GM08714 (cell line): Measurements from ENCODE around the gene PMP22.

Source experiments
- H3K4me3 ChIP-seq: fragments of 200-500 bp; sonication (Bioruptor generic); 2 replicates; pipeline ENCODE4 v1.5.1; 2014; ENCODE audit warnings: mild to moderate bottlenecking, low read length, inconsistent platforms
- ZNF274 ChIP-seq: IDR thresholded peaks from 2 replicates; pipeline ENCODE4 v1.6.1; 2012; ENCODE audit warnings: mild to moderate bottlenecking, low read depth, low read length

PMP22 gene

DNA sequence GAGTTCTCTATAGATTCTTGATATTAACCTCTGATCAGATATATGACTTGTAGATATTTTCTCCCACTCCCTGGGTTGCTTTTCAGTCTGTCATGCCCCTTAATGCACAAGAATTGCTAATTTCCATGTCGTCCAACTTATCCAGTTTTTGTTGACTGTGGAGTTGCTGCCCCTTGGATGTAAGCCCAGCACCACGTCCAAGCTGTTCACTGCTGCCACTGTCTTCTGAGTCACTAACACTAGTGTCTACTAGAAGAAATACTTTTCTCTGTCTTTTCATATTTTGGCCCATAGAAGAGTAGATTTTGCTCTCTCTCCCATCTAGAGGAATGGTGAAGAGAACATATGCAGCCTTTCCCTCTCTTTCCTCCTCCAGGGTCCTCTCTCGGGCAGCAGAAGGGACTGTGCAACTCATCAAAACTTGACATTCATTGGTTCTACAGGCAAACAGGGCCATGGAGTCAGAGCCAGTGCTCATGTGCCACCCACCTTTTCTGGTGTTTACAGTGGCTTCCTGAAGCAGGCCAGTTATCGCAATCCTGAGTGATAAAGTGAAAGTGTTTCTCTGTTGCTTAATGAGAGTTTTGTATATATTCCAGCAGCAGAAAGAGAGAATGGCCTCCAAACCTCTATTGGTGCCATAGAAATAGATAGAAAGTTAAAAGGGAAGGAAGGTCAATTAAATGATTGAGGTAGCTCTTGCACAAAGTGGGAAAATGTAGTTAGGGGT, 22.6 kb upstream of the PMP22 start:
- no peak for TF ChIP-seq ZNF274
- no peak overlapping the region for H3K4me3 ChIP-seq

DNA sequence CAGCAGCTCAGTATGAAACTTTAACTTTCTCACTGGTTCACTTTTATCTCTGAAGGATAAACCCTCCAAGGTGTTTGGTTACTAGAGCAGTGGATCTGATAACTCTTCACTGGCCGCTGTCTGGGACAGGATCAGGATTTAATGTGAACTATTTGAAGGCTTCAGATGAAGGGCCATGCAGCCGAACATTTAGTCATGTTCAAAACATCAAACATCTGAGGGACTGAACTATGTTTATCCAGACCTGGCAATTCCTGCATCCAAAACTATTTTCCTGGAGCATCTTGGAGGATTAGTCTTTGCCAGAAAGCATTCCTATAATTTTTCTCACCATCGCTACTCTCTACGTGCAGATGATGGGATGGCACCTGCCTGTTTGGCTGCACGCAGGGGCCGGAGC, 20.3 kb upstream of the PMP22 start:
- no peak for TF ChIP-seq ZNF274
- H3K4me3 ChIP-seq = no peak overlapping the region

DNA sequence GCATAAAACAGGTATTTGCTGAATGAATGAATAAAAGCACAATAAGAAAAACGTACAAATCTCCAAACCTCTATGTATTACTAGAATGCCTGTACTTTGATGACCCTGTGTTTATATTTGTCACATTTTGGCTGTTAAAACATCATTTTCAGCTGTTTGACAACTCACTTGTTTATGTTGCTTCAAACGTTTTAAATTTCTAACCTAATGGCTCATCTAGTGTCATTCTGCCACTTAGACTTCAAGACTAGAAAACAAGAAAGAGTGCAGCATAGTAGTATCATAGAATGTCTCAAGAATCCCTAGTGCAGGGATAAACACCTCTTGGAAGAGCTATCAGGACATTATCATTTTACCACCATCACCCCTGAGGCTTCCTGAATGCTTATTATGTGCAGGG, 19.4 kb upstream of the PMP22 start:
- no peak for TF ChIP-seq ZNF274
- H3K4me3 ChIP-seq = no peak overlapping the region

DNA sequence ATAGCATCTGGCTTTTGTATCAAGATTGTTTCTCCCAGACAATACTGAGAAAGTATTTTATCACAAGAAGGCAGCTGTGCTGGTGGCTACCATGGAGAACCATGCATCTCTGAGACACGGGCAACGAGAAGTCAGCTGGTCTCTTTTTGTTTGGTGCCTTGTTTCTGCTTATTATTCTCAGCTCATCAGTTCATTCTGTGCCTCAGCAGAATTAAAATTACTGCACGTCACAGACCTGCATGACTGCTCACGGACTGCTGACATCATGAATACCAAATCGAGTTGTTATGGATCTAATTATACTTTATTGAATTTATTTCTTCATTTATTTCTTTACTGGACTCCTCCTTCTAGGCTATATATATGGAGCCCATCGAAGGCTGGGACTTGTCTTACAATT, 19.0 kb upstream of the PMP22 start:
- TF ChIP-seq ZNF274 = no peak
- H3K4me3 ChIP-seq = no peak overlapping the region

GRCh38 chr17:15281909-15282308, 16.8 kb upstream of the PMP22 start:
- no peak for TF ChIP-seq ZNF274
- H3K4me3 ChIP-seq = no peak overlapping the region

DNA sequence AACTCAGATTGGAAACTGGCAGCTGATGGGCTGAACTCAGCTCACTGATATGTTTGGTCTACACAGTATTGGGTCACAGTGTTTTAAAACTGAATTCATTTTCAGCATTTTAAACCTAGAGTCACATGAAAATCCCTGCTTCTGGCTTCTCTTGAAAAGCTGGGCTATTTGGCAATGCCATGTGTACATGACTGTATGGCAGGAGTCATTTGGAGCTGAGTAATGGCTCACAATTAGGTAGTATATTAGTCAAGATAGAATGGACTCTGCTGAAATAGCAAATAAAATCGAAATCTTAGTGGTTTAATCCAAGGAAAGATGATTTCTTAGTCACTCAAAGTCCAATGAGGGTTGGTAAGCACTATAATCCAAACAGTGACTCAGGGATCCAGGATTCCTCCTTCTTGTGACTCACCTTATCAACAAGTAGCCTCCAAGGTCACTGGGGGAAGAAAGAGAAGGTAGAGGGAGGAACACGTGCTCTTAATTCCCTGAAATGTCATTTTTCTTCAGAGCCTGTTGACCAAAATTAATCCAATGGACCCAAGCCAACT, 13.9 kb upstream of the PMP22 start:
- no peak overlapping the region for H3K4me3 ChIP-seq
- TF ChIP-seq ZNF274 = no peak

GRCh38 chr17:15278380-15278779, 13.3 kb upstream of the PMP22 start:
- no peak overlapping the region for H3K4me3 ChIP-seq
- TF ChIP-seq ZNF274 = no peak

DNA sequence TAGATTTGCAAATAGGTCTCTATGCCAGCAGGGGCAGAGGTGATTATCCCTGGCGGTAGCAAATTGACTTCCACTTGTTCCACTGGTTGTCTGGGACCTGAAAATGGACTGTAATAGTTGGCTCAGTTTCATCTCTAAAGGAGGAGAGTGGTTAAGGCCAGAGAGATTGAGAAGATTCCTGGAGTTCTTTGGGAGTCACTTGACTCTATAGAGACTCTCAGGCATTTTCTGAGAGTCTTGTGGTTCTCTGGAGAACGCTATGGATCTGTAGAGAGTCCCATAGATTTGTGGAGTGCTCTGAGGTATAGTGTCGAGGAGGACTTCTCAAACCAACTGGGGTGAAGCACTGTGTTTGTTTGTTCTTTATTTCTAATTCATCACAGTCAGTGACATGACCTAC, 8.9 kb upstream of the PMP22 start:
- H3K4me3 ChIP-seq = no peak overlapping the region
- no peak for TF ChIP-seq ZNF274

DNA sequence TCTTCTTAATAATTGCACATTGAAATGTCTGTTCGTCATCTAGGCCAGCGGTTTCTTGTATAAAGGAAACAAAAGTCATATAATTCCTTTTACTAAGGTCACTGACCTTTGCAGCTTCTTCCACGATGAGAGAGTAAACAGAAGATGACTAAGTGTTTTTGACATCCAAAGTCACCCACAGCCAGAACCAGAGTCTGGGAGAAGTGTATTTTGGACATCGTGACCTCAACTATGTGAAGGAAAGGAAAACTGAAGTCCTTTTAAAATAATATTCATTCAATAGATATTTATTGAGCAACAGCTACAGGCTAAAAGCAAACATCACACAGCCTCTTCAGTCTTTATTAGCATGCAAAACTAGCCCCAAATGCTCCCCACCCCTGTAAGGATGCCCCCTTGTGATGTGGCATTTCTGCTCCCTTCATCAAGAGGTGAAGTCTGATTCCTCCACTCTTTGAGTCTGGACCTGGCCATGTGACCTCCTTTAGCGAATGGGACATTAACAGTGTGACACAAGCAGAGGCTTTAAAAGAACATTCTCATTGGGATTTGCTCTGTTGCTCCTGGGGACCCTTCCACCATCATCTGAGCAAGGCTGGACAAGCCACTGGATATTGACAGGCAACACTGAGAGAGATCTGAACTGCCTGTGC, 8.1 kb upstream of the PMP22 start:
- no peak overlapping the region for H3K4me3 ChIP-seq
- TF ChIP-seq ZNF274 = no peak

DNA sequence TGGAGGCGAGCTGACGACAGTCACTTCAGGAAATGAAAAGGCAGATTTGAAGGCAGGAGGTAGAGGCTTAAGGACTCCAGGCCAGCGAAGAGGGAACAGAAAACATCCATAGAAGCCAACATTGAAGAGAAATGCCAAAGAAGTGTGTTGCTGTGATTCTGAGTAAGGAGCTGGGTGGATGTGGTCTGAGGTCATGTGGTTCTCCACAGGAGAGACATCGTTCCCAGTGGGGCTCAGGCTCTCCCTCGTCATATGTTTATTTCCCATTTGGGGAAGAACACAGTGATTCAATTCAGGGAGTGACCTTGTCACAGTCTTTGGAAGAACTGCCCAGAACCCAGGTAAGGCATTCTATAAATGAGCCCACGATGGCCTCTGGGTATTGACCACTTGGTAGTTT, 6.6 kb upstream of the PMP22 start:
- TF ChIP-seq ZNF274 = no peak
- H3K4me3 ChIP-seq = no peak overlapping the region

- H3K4me3 ChIP-seq = no peak overlapping the region
- TF ChIP-seq ZNF274 = no peak
Observed at GRCh38 chr17:15270628-15271381, 5.7 kb upstream of the PMP22 start.

- H3K4me3 ChIP-seq = no peak overlapping the region
- no peak for TF ChIP-seq ZNF274
Observed at GRCh38 chr17:15269780-15270089, 4.6 kb upstream of the PMP22 start.

GRCh38 chr17:15269087-15269779, 4.1 kb upstream of the PMP22 start:
- no peak overlapping the region for H3K4me3 ChIP-seq
- TF ChIP-seq ZNF274 = no peak

GRCh38 chr17:15268461-15268860, 3.3 kb upstream of the PMP22 start:
- H3K4me3 ChIP-seq = no peak overlapping the region
- TF ChIP-seq ZNF274 = no peak
